BLaER1 treated with 17β-estradiol and CSF1 and Interleukin-3, amounts not matched to agents 10 nM and 100 nM (cell line): ENCODE data around the gene NTM.

Experiments used
- H3K27ac ChIP-seq, 11 experiments: shearing (Covaris generic); formaldehyde crosslinking; 2 replicates each; pipeline ENCODE4 v1.8.1; 2022
- H3K27me3 ChIP-seq, 11 experiments: shearing (Covaris generic); formaldehyde crosslinking; 2 replicates each; pipeline ENCODE4 v1.8.1; 2022
- H3K36me3 ChIP-seq, 11 experiments: shearing (Covaris generic); formaldehyde crosslinking; 2 replicates each; pipeline ENCODE4 v1.8.1; 2022
- H3K4me1 ChIP-seq, 10 experiments: shearing (Covaris generic); formaldehyde crosslinking; 2 replicates each; pipeline ENCODE4 v1.8.1; 2022
- H3K4me2 ChIP-seq, 11 experiments: shearing (Covaris generic); formaldehyde crosslinking; 2 replicates each; pipeline ENCODE4 v1.8.1; 2022
- H3K4me3 ChIP-seq, 10 experiments: shearing (Covaris generic); formaldehyde crosslinking; 2 replicates each; pipeline ENCODE4 v1.8.1; 2022
- H3K9ac ChIP-seq, 11 experiments: shearing (Covaris generic); formaldehyde crosslinking; 2 replicates each; pipeline ENCODE4 v1.8.1; 2022
- H3K9me3 ChIP-seq, 11 experiments: shearing (Covaris generic); formaldehyde crosslinking; replicated peaks in 1 of 11; 2 replicates each; pipeline ENCODE4 v1.8.1; 2022
- H4K20me1 ChIP-seq, 11 experiments: shearing (Covaris generic); formaldehyde crosslinking; 2 replicates each; pipeline ENCODE4 v1.8.1; 2022
- Cebpa-rat ChIP-seq, 11 experiments: shearing (Covaris generic); IDR thresholded peaks; 2 replicates each; pipeline ENCODE4 v1.8.1; 2022

Gene NTM

DNA sequence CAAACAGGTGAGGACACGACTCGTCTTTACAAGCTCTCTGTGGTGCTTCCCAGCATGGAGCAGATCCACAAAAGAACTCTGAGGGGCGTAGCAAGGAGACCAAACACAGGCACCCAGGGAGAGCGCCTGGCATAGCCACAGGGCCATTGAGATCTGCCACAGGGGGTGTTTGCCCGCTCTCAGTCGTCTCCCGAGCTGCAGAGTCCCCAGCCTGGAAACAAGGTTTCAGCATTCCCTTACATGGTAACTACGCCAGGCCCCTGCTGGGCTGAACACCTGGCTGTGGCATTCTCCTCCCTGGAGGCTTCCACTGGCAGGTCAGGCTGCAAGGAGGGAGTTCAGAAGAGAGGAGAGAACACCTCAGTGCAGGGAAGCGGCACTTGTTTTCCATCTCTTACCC, 962.1 kb downstream of the NTM start:
- H3K36me3 ChIP-seq, result no peaks in the 10 kb centered on the region
- no peaks in the 10 kb centered on the region for H3K9me3 ChIP-seq
- H3K4me3 ChIP-seq, result no peak overlapping the region
- H3K9ac ChIP-seq, result no peak overlapping the region
- H3K27me3 ChIP-seq, result no peaks in the 10 kb centered on the region
- no peak for TF ChIP-seq Cebpa-rat (IDR thresholded peaks at IDR 0.05)
- peaks cover 0 to 6% (median 0%) of the 10 kb centered on the region in 10 experiments; a peak in 3 of 20 replicates for H3K4me1 ChIP-seq
- no peak overlapping the region for H3K4me2 ChIP-seq
- H3K27ac ChIP-seq, result no peak overlapping the region
- H4K20me1 ChIP-seq, result no peaks in the 10 kb centered on the region

DNA sequence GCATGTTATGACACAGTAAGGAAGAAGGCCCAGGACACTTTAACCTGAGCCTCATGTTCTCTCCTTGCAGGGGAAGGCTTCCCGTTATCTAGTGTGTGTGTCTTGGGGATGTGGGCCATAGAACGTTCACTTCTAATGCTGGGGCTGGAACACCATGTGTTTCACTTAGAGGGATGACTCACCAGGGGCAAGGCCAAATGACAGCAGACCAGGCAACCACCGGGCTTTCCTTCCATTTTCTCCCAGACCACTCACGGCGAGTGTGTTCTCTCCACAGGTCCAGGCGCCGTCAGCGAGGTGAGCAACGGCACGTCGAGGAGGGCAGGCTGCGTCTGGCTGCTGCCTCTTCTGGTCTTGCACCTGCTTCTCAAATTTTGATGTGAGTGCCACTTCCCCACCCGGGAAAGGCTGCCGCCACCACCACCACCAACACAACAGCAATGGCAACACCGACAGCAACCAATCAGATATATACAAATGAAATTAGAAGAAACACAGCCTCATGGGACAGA, 964.4 kb downstream of the NTM start:
- TF ChIP-seq Cebpa-rat (IDR thresholded peaks at IDR 0.05), result no peak
- Histone ChIP-seq H3K4me2 (no peak overlapping the region), H3K27ac (no peak overlapping the region), H3K9ac (no peak overlapping the region), H3K4me3 (no peak overlapping the region), H3K36me3 (no peaks in the 10 kb centered on the region), H4K20me1 (no peaks in the 10 kb centered on the region), H3K9me3 (no peaks in the 10 kb centered on the region), H3K4me1 (peaks cover 0 to 6% (median 0%) of the 10 kb centered on the region in 10 experiments; a peak in 3 of 20 replicates), H3K27me3 (no peaks in the 10 kb centered on the region)

DNA sequence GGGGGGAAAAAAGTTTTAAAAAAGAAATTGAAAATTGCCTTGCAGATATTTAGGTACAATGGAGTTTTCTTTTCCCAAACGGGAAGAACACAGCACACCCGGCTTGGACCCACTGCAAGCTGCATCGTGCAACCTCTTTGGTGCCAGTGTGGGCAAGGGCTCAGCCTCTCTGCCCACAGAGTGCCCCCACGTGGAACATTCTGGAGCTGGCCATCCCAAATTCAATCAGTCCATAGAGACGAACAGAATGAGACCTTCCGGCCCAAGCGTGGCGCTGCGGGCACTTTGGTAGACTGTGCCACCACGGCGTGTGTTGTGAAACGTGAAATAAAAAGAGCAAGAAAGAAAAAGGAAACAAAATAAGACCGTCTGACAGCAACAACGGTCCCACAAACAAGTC, 964.9 kb downstream of the NTM start:
- Histone ChIP-seq H3K27ac (no peak overlapping the region), H4K20me1 (no peaks in the 10 kb centered on the region), H3K27me3 (no peaks in the 10 kb centered on the region), H3K9ac (no peak overlapping the region), H3K4me3 (no peak overlapping the region), H3K9me3 (no peaks in the 10 kb centered on the region), H3K36me3 (no peaks in the 10 kb centered on the region), H3K4me1 (peaks cover 0 to 4% (median 0%) of the 10 kb centered on the region in 10 experiments; a peak in 3 of 20 replicates), H3K4me2 (no peak overlapping the region)
- no peak for TF ChIP-seq Cebpa-rat (IDR thresholded peaks at IDR 0.05)

DNA sequence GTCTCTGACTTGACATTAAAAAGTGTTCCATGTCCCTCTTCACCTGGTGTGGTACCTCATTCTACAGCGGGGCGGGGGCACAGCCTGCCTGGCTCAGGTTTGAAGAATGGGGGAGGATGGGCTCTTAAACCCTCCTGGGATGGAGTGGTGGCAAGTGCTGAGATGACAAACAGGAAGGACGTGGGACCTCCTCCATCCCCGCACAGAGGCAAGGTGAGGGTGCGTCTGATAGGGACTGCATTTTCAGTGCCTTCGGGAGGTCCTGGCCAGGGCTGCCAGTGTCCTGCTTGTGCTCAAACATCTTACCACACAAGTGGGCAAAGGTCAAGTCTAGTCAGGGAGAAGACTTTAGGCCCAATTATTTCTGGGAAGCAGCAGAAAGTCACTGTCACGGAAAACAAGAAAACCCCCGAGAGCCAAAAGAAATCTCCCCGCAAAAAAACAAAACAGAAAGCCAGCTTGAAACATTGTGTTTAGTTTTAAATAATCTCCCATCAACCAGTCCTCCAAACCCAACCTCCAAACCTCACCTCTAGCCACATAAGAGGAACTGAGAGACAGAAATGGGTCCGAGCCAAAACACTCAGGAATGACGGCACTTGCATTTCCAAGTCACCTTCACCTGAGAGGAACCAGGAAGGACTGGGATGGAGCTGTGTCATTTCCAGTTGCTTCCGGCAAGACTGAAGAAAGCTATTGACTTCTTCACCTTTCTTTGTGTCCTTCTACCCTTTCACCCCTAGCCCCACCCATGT, 966.5 kb downstream of the NTM start:
- H3K4me3 ChIP-seq, result no peak overlapping the region
- no peaks in the 10 kb centered on the region for H4K20me1 ChIP-seq

DNA sequence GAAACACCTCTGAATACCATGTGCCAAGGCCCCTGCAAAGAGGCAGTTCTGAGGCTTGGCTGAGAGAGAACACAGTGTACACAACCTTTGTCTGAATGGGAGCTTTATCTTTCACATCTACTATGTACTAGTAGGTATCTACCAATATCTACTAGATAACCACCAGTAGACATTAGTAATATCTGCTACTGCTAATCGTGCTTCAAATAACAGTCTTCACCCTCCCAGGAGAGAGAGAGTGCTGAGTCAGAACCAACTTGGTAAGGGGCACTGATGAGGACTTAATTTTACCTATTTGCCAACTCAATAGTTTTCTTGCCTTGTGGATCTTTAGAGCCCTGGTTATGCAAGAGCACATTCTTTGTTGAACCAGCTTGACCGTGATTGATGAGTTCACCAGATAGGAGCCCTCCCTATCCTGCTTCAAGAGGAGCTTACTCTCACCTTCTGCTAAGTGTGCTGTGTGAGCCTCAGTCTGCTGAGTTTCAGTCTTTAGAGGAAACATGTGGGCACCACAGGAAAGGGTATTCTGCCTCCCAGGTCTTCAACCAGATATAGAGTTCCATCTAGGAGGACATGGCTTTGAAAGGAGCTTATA, 967.5 kb downstream of the NTM start:
- Histone ChIP-seq H3K9me3 (no peaks in the 10 kb centered on the region), H3K36me3 (no peaks in the 10 kb centered on the region), H3K27ac (no peak overlapping the region), H3K4me2 (no peak overlapping the region), H4K20me1 (no peaks in the 10 kb centered on the region), H3K9ac (no peak overlapping the region), H3K4me1 (no peaks in the 10 kb centered on the region), H3K4me3 (no peak overlapping the region), H3K27me3 (no peaks in the 10 kb centered on the region)
- TF ChIP-seq Cebpa-rat (IDR thresholded peaks at IDR 0.05), result no peak

More for the DNA sequence above, 966.5 kb downstream of the NTM start:
- Histone ChIP-seq H3K27ac (no peak overlapping the region), H3K4me2 (no peak overlapping the region), H3K4me1 (no peaks in the 10 kb centered on the region), H3K36me3 (no peaks in the 10 kb centered on the region), H3K9me3 (no peaks in the 10 kb centered on the region), H3K27me3 (no peaks in the 10 kb centered on the region), H3K9ac (no peak overlapping the region)
- no peak for TF ChIP-seq Cebpa-rat (IDR thresholded peaks at IDR 0.05)

DNA sequence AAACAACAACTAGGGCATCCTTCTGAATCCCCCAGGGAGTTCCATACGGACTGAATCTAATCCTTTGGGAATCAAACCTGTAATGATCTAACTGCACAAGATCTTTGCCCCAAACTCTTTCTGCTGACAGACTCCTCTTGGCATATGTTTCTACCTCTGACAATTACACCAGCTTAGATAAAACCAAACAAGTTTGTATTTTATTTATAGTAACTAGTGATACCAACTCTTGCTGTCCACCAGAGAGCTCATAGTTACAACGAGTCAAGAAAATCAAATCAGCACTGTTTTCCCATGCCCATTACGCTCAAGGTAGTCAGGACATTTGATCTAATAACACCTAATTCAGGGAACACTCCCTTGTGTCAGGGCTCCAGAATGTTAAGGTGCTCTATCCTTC, 972.0 kb downstream of the NTM start:
- H3K4me3 ChIP-seq, result no peak overlapping the region
- H3K4me2 ChIP-seq, result no peak overlapping the region
- no peaks in the 10 kb centered on the region for H3K36me3 ChIP-seq
- H3K9me3 ChIP-seq, result no peaks in the 10 kb centered on the region
- no peak for TF ChIP-seq Cebpa-rat (IDR thresholded peaks at IDR 0.05)
- H3K4me1 ChIP-seq, result no peaks in the 10 kb centered on the region
- no peak overlapping the region for H3K9ac ChIP-seq
- H3K27ac ChIP-seq, result no peak overlapping the region
- H4K20me1 ChIP-seq, result no peaks in the 10 kb centered on the region
- no peaks in the 10 kb centered on the region for H3K27me3 ChIP-seq

DNA sequence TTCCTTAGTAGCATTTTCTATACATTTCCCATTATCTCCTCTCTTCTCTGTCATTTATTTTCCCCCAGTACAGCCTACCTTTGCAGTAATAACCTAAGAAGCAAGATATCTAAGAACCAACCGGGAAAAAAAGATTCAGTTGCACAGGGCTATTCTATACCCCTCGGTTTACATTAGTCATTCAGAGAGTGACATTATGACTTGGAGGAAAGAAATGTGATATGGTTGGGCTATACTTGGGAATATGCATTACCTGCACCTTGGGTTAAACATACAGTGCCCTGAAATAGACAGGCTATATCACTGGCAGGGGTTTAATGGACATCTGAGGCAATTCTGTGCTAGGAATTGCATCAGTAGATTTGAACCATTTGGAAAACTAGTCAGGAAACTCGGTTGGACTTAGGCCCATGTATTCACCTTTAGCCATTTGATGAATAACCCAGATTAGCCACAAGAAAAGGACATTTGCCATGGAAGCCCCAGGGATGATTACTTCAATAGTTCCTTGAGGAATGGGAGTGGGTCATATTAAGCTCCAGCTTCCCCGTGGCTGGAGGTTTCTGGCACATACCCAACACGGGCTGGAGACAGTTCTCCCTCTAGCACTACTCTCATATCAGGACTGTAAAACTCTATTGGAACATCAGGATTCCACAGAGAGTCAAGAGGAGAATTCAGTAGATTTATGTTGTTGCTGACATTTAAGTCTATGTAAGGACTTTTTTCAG, 973.2 kb downstream of the NTM start:
- Histone ChIP-seq H3K9ac (no peak overlapping the region), H3K9me3 (no peaks in the 10 kb centered on the region), H3K27ac (no peak overlapping the region), H3K36me3 (no peaks in the 10 kb centered on the region), H3K4me3 (no peak overlapping the region), H3K4me2 (no peak overlapping the region), H3K4me1 (no peaks in the 10 kb centered on the region), H3K27me3 (no peaks in the 10 kb centered on the region), H4K20me1 (no peaks in the 10 kb centered on the region)
- TF ChIP-seq Cebpa-rat (IDR thresholded peaks at IDR 0.05), result no peak

DNA sequence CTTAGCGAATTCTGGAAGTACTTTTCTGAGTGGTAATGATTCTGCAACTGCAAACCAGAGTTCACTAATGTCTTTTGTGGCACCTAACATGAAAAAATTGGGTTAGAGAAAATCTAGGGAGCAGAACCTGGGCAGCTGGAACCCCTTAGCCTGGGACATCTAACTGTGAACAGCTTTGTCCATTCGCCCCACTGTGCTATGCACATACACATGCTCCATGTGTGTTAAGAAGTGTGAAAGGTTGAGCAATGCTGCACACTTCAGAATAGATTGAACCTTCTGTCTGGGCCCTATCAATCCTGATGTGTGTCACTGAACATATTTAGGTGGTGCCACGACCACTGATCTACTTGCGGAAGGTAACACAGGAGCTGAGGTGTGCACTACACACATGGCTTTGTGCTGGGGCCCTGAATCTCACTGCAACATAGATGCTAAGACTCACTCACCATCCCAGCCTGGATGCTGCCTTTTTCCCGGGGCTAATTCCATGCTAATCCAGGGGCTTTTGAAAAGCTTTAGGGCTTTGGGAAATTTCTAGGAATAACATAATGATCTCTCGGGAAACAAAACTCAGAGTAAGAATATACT, 976.2 kb downstream of the NTM start:
- H3K4me3 ChIP-seq, result no peak overlapping the region
- no peaks in the 10 kb centered on the region; a peak in 1 of 20 replicates for H3K4me1 ChIP-seq
- no peaks in the 10 kb centered on the region for H3K9me3 ChIP-seq
- no peak overlapping the region for H3K9ac ChIP-seq
- no peak for TF ChIP-seq Cebpa-rat (IDR thresholded peaks at IDR 0.05)
- H4K20me1 ChIP-seq, result no peaks in the 10 kb centered on the region
- no peaks in the 10 kb centered on the region for H3K27me3 ChIP-seq
- H3K27ac ChIP-seq, result no peak overlapping the region
- H3K36me3 ChIP-seq, result no peaks in the 10 kb centered on the region
- no peak overlapping the region for H3K4me2 ChIP-seq
